Astrocyte of the cerebellum (primary cell): ENCODE measurements around the gene TAOK3.

Experiments used
- DNase-seq: peaks from one replicate; pipeline ENCODE4 v3.0.0-alpha.2; 2011; ENCODE audit warnings: low read depth
- H3K4me3 ChIP-seq: 2 replicates; pipeline ENCODE4 v1.5.1; 2011; ENCODE audit warnings: mild to moderate bottlenecking, low read depth, low read length, moderate library complexity
- in situ Hi-C: cut with HindIII; loops from 2 replicates; pipeline ENCODE4 v1.10.0; 2017; ENCODE audit warnings: low sequenced_read_pairs
- TF ChIP-seq, protein P1 (sequence below): IDR thresholded peaks from 2 replicates; pipeline ENCODE4 v1.5.1; 2012; ENCODE audit warnings: low read length, low read depth, moderate library complexity, mild to moderate bottlenecking; ENCODE audit errors: missing control alignments

TAOK3 gene

DNA sequence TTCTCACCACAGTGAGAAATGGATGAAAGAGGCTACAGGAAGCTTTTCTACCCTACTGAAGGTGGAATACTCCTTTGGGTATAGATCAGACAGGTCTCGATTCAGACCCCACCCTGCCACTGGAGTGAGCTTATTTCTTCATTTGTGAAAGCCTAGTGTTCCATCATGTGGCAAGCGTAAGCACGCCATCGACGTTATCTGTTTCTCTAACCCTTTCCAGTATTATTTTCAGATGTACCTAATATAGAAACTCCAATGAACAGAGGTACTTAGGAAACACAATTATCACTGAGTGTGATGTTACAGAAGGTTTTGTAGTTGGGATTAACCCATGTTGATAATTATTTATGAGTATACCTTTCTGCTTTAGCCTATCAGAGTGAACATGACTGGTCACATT is 224.4 kb downstream of the TAOK3 start:
- TF ChIP-seq, protein P1, sequence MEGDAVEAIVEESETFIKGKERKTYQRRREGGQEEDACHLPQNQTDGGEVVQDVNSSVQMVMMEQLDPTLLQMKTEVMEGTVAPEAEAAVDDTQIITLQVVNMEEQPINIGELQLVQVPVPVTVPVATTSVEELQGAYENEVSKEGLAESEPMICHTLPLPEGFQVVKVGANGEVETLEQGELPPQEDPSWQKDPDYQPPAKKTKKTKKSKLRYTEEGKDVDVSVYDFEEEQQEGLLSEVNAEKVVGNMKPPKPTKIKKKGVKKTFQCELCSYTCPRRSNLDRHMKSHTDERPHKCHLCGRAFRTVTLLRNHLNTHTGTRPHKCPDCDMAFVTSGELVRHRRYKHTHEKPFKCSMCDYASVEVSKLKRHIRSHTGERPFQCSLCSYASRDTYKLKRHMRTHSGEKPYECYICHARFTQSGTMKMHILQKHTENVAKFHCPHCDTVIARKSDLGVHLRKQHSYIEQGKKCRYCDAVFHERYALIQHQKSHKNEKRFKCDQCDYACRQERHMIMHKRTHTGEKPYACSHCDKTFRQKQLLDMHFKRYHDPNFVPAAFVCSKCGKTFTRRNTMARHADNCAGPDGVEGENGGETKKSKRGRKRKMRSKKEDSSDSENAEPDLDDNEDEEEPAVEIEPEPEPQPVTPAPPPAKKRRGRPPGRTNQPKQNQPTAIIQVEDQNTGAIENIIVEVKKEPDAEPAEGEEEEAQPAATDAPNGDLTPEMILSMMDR = no peak
- in situ Hi-C loops = no loop called here
- no peak overlapping the region for H3K4me3 ChIP-seq
- no peak for DNase-seq

DNA sequence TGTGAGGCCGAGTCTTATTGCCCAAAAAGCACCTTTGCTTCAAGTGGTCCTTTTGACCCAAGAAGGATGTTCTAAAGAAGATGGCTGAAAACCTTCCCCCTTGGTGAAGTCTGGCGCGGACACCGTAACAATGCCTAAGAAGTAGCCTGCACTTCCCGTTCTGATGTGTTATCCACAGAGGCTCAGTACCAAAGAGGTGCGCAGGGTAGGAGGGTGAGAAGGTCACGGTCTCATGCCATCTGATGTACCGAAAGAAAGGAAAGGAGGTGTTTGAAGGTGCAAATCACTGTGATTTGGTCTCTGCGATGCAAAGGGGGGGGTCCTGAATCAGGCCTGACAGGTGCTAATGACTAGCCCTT is 226.9 kb downstream of the TAOK3 start:
- H3K4me3 ChIP-seq = no peak overlapping the region
- TF ChIP-seq, protein P1 = no peak
- in situ Hi-C loops = no loop called here
- DNase-seq = no peak

DNA sequence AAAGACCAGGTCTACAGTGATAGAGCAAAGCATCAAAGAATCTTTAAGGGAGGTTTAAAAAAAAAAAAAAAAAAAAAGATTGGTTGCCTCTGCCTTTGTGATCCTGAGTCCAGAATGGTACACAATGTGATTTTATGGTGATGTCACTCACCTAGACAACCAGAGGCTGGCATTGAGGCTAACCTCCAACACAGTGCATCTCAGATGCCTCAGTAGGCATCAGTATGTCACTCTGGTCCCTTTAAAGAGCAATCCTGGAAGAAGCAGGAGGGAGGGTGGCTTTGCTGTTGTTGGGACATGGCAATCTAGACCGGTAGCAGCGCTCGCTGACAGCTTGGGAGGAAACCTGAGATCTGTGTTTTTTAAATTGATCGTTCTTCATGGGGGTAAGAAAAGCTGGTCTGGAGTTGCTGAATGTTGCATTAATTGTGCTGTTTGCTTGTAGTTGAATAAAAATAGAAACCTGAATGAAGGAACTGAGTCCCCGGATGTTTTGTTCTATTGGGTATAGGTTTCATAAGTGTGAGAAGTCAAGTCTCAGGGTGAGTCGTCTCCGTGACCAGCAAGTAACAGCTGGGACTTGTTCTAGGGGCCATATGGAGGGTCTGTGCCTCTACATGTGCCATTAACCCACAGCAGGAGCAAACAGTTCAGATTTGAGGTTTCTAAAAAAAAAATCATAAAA is 227.5 kb downstream of the TAOK3 start:
- in situ Hi-C loops = no loop called here
- DNase-seq = no peak
- no peak overlapping the region for H3K4me3 ChIP-seq
- TF ChIP-seq, protein P1 = no peak

DNA sequence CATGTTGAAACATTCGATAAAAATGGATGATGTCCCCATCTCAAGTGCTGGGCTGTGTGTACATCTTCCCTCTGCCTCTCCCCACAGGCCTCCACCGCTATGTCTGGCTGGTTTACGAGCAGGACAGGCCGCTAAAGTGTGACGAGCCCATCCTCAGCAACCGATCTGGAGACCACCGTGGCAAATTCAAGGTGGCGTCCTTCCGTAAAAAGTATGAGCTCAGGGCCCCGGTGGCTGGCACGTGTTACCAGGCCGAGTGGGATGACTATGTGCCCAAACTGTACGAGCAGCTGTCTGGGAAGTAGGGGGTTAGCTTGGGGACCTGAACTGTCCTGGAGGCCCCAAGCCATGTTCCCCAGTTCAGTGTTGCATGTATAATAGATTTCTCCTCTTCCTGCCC is 228.2 kb downstream of the TAOK3 start:
- in situ Hi-C loops = no loop called here
- DNase-seq = no peak
- TF ChIP-seq, protein P1 = no peak

DNA sequence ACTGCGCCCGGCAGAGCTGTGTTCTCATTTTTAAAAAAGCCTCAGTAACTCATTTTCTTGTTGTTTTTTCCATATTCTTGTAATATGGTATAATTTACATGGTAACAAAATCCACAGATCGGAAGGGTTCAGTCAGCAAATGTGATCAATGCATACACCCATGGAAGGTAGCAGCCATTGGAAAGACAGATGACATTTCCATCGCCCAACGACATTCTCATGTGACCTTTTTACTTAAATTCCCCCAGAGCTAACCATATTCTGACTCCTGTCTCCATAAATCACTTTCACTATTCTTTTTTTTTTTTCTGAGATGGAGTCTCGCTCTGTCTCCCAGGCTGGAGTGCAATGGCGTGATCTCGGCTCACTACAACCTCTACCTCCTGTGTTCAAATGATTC is 231.9 kb downstream of the TAOK3 start:
- H3K4me3 ChIP-seq = no peak overlapping the region
- in situ Hi-C loops = no loop called here
- TF ChIP-seq, protein P1 = no peak
- DNase-seq = no peak

More for the DNA sequence above, 228.2 kb downstream of the TAOK3 start:
- no peak overlapping the region for H3K4me3 ChIP-seq

DNA sequence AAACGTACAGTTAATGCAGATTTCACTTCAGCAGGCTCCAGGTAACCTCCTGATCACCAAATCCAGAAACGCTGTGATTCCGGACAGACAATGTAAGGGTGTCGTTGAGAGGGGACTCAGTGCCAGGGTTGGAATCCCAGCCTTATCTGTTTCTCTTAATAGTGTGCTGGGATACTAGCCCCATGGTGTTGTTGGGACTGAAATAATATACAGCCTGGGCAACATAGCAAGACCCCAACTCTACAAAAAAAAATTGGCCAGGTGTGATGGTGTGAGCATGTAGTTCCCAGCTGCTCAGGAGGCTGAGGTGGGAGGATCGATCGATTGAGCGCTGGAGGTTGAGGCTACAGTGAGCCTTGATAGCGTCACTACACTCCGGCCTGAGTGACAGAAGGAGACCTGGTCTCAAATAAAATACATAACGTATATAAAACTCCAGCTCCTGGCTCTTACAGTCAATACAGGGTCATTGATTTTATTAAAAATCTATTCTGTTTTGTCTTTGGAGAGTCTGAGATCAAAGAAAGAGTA is 235.5 kb downstream of the TAOK3 start:
- in situ Hi-C loops = no loop called here
- H3K4me3 ChIP-seq = peak overlapping the region; percentile 94
- no peak for DNase-seq
- TF ChIP-seq, protein P1 = no peak
